CD14-positive monocyte (primary cell): Measurements from ENCODE around the gene TMEM235. TPM values are rescaled to one million over a fixed set of nuclear protein-coding genes. Genes with fewer than 3 reads are reported as not detected.

Source experiments
- DNase-seq, 3 donors: peaks; one replicate each; pipeline ENCODE4 v3.0.0-alpha.2; 2011 to 2022
- H2AFZ ChIP-seq: 2 replicates; pipeline ENCODE4 v1.6.0; 2012; ENCODE audit warnings: mild to moderate bottlenecking, low read depth, low read length, inconsistent platforms; ENCODE audit not compliant: insufficient read depth, poor library complexity, severe bottlenecking
- H3K27ac ChIP-seq, 2 donors: 1 replicate in 1 of 2; 2 replicates in 1 of 2; pipeline ENCODE4 v1.5.1; 2012 to 2013; ENCODE audit warnings: low read length in 2 of 2, control low read depth in 1 of 2, inconsistent platforms in 1 of 2, low read depth in 1 of 2, mild to moderate bottlenecking in 1 of 2
- H3K27me3 ChIP-seq, 2 donors: one replicate each; pipeline versions ENCODE4 v1.6.0 to v1.6.1; 2011 to 2013; ENCODE audit warnings: low read length in 2 of 2; ENCODE audit not compliant: control insufficient read depth in 2 of 2, insufficient read depth in 2 of 2
- H3K36me3 ChIP-seq, 2 donors: replicated peaks in 1 of 2; 1 replicate in 1 of 2; 2 replicates in 1 of 2; pipeline versions ENCODE4 v1.5.1 to v1.6.1; 2012 to 2013; ENCODE audit warnings: low read length in 2 of 2, control low read depth in 1 of 2, inconsistent platforms in 1 of 2, mild to moderate bottlenecking in 1 of 2; ENCODE audit not compliant: insufficient read depth in 2 of 2, control insufficient read depth in 1 of 2
- H3K4me1 ChIP-seq, 2 donors: 1 replicate in 1 of 2; 2 replicates in 1 of 2; pipeline versions ENCODE4 v1.5.1 to v1.6.1; 2012 to 2013; ENCODE audit warnings: low read length in 2 of 2, control low read depth in 1 of 2, inconsistent platforms in 1 of 2, mild to moderate bottlenecking in 1 of 2, moderate library complexity in 1 of 2; ENCODE audit not compliant: insufficient read depth in 2 of 2, control insufficient read depth in 1 of 2
- H3K4me2 ChIP-seq: replicated peaks from 2 replicates; pipeline ENCODE3; 2012; ENCODE audit warnings: low read length, moderate library complexity, mild to moderate bottlenecking; ENCODE audit not compliant: poor library complexity, severe bottlenecking; ENCODE audit errors: extremely low read depth
- H3K4me3 ChIP-seq, 3 experiments: fragments of 200-600 bp in 1 of 3; sonication (generic) in 1 of 3; replicated peaks in 1 of 3; 1 replicate in 2 of 3; 2 replicates in 1 of 3; pipeline ENCODE4 v1.5.1; 2011 to 2013; ENCODE audit warnings: low read length in 3 of 3, mild to moderate bottlenecking in 3 of 3, control low read depth in 2 of 3, low read depth in 2 of 3, inconsistent platforms in 1 of 3, moderate library complexity in 1 of 3
- H3K79me2 ChIP-seq: 2 replicates; pipeline ENCODE4 v1.6.0; 2012; ENCODE audit warnings: mild to moderate bottlenecking, control low read depth, inconsistent platforms, low read length, moderate library complexity; ENCODE audit not compliant: insufficient read depth
- H3K9ac ChIP-seq: 2 replicates; pipeline ENCODE4 v1.6.0; 2017; ENCODE audit warnings: low read length, mild to moderate bottlenecking; ENCODE audit not compliant: insufficient read depth, poor library complexity, severe bottlenecking
- H3K9me3 ChIP-seq, 2 donors: replicated peaks in 1 of 2; 1 replicate in 1 of 2; 2 replicates in 1 of 2; pipeline versions ENCODE4 v1.5.1 to v1.6.1; 2012 to 2013; ENCODE audit warnings: low read length in 2 of 2, control low read depth in 1 of 2; ENCODE audit not compliant: control insufficient read depth in 1 of 2, insufficient read depth in 1 of 2
- H4K20me1 ChIP-seq: 2 replicates; pipeline ENCODE4 v1.6.0; 2012; ENCODE audit warnings: mild to moderate bottlenecking, low read length, control low read depth, moderate library complexity; ENCODE audit not compliant: insufficient read depth
- H3K27ac Mint-ChIP-seq, 7 donors: one replicate each; pipeline ENCODE4 v1.8.0; 2020; ENCODE audit warnings: mild to moderate bottlenecking in 7 of 7, mixed read lengths in 7 of 7, moderate library complexity in 6 of 7, inconsistent platforms in 2 of 7
- H3K27me3 Mint-ChIP-seq, 3 donors: one replicate each; pipeline ENCODE4 v1.8.0; 2021 to 2022; ENCODE audit warnings: low read depth in 3 of 3, mild to moderate bottlenecking in 3 of 3, mixed read lengths in 3 of 3, moderate library complexity in 3 of 3, inconsistent platforms in 1 of 3
- H3K36me3 Mint-ChIP-seq, 2 donors: one replicate each; pipeline ENCODE4 v1.8.0; 2020; ENCODE audit warnings: mixed read lengths in 2 of 2, inconsistent platforms in 1 of 2, mild to moderate bottlenecking in 1 of 2
- H3K4me1 Mint-ChIP-seq: one replicate; pipeline ENCODE4 v1.8.0; 2020; ENCODE audit warnings: mild to moderate bottlenecking, mixed read lengths
- H3K4me3 Mint-ChIP-seq, 2 donors: one replicate each; pipeline ENCODE4 v1.8.0; 2020; ENCODE audit warnings: mild to moderate bottlenecking in 2 of 2, mixed read lengths in 2 of 2, moderate library complexity in 1 of 2
- H3K9me3 Mint-ChIP-seq, 7 donors: one replicate each; pipeline ENCODE4 v1.8.0; 2020 to 2022; ENCODE audit warnings: mixed read lengths in 7 of 7, mild to moderate bottlenecking in 6 of 7, moderate library complexity in 6 of 7, inconsistent platforms in 2 of 7
- CTCF ChIP-seq: fragments of 200-600 bp; IDR thresholded peaks from one replicate; pipeline ENCODE4 v1.8.0; 2022; ENCODE audit warnings: antibody characterized with exemption, mild to moderate bottlenecking
- WGBS: methylation state at CpG from one replicate; pipeline ENCODE4 v1.1.5; 2013; ENCODE audit warnings: missing lambda C conversion rate; ENCODE audit not compliant: insufficient coverage; 5-methylcytosine and 5-hydroxymethylcytosine counted together
- intact Hi-C, 2 donors: fragments of 100-400 bp; cut with micrococcal nuclease; formaldehyde crosslinking; loops; one replicate each; pipeline versions ENCODE4 v1.15.0 to v1.15.1; 2023
- polyA plus RNA-seq, 3 donors: library from polyadenylated mRNA; depleted of rRNA in 1 of 3; unstranded in 2 of 3; stranded (reverse) in 1 of 3; fragments of 300-500 nt in 2 of 3; fragments of >200 nt in 1 of 3; fragmentation: Illumina TruSeq in 2 of 3; gene quantifications; 1 replicate in 2 of 3; 2 replicates in 1 of 3; pipeline ENCODE4 v1.2.3, GENCODE V29; 2012 to 2021

Gene TMEM235
- polyA plus RNA-seq, 3 donors: not detected

- peak; percentile 44 for TF ChIP-seq CTCF
- under 1% methylated on average over 51 of the region's 57 CpGs for WGBS
- H3K27me3 ChIP-seq: no peaks in the 10 kb centered on the region
- peak; percentile 94 for DNase-seq
- H3K9ac ChIP-seq: no peak within 1 kb of the TSS
- peak within 1 kb of the TSS; percentile 83 for H2AFZ ChIP-seq
- peak within 1 kb of the TSS in 1 of 2 donors; percentile 67 for H3K27ac ChIP-seq
- H3K9me3 Mint-ChIP-seq: peaks cover 0 to 3% (median 0%) of the 10 kb centered on the region in 7 donors
- intact Hi-C loops: loop anchor here (1.0 to 5.0 kb wide), 2 partner anchors 45 to 47 kb away; no protein-coding TSS in a partner anchor
- peak within 1 kb of the TSS; percentile 69 to 90 (median 87) for H3K27ac Mint-ChIP-seq
- peaks cover 2 to 11% of the 10 kb centered on the region in 2 donors for H3K36me3 ChIP-seq
- H3K27me3 Mint-ChIP-seq: peaks cover 0 to 2% (median 0%) of the 10 kb centered on the region in 3 donors
- peaks cover 16 to 41% of the 10 kb centered on the region in 2 donors for H3K36me3 Mint-ChIP-seq
- H3K4me1 ChIP-seq: peaks cover 33 to 44% of the 10 kb centered on the region in 2 donors
- peaks cover 46% of the 10 kb centered on the region for H3K79me2 ChIP-seq
- H3K4me3 ChIP-seq: peak within 1 kb of the TSS; percentile 51 to 84 (median 66)
- H3K4me1 Mint-ChIP-seq: peaks cover 37% of the 10 kb centered on the region
- peak within 1 kb of the TSS; percentile 78 to 95 for H3K4me3 Mint-ChIP-seq
- no peaks in the 10 kb centered on the region for H4K20me1 ChIP-seq
- H3K9me3 ChIP-seq: no peaks in the 10 kb centered on the region
- H3K4me2 ChIP-seq: peak within 1 kb of the TSS; percentile 98
These were observed 44.5 kb upstream of the TMEM235 start, which contains the start of the genes AFMID and TK1 for GRCh38 chr17:78186692-78187595. Gene AFMID (plus strand): TSS chr17:78187362. CDS start chr17:78187371, 9 bp downstream. Gene TK1 (minus strand): TSS chr17:78187052. CDS start chr17:78186994, 58 bp downstream.

GRCh38 chr17:78196716-78197115 is 34.7 kb upstream of the TMEM235 start:
- H3K4me2 ChIP-seq: no peak overlapping the region
- 100% methylated on average over 2 of the region's 5 CpGs for WGBS

More at GRCh38 chr17:78196716-78197115, 34.7 kb upstream of the TMEM235 start:
- H3K4me3 Mint-ChIP-seq: no peak overlapping the region
- no peaks in the 10 kb centered on the region for H3K27me3 Mint-ChIP-seq
- TF ChIP-seq CTCF: no peak
- no peaks in the 10 kb centered on the region for H4K20me1 ChIP-seq
- peaks cover 8 to 28% of the 10 kb centered on the region in 2 donors for H3K36me3 ChIP-seq
- peak overlapping the region in 1 of 7 donors; percentile 47 for H3K27ac Mint-ChIP-seq
- no peaks in the 10 kb centered on the region for H3K27me3 ChIP-seq
- H3K9me3 ChIP-seq: peaks cover 0 to 4% of the 10 kb centered on the region in 2 donors
- H3K79me2 ChIP-seq: no peaks in the 10 kb centered on the region
- intact Hi-C loops: no loop called here
- H3K9me3 Mint-ChIP-seq: peaks cover 0 to 3% (median 0%) of the 10 kb centered on the region in 7 donors
- H3K4me1 Mint-ChIP-seq: peaks cover 21% of the 10 kb centered on the region
- DNase-seq: no peak
- H3K9ac ChIP-seq: no peak overlapping the region
- H3K36me3 Mint-ChIP-seq: peaks cover 17 to 40% of the 10 kb centered on the region in 2 donors
- H3K4me1 ChIP-seq: peaks cover 28 to 30% of the 10 kb centered on the region in 2 donors
- peak overlapping the region in 1 of 2 donors; percentile 84 for H3K27ac ChIP-seq
- no peak overlapping the region for H3K4me3 ChIP-seq
- no peak overlapping the region for H2AFZ ChIP-seq
